HEK293 (cell line): ENCODE results near the gene RTRAF.

Source experiments
- CTCF ChIA-PET: fragments of 350-600 bp; formaldehyde crosslinking; extraction: SDS; loops from one replicate; lab custom pipeline; 2021; ENCODE audit warnings: antibody characterized with exemption; lab: Yijun Ruan, JAX
- POLR2A ChIA-PET: fragments of 300-600 bp; formaldehyde crosslinking; extraction: SDS; loops from one replicate; lab custom pipeline; 2020; ENCODE audit warnings: antibody characterized with exemption, inconsistent platforms; lab: Yijun Ruan, JAX
- H3K27ac ChIP-seq: fragments of 200-500 bp; sonication (Bioruptor generic); 2 replicates; pipeline ENCODE4 v1.5.1; 2014; ENCODE audit warnings: low read depth, low read length, control low read depth, inconsistent platforms; ENCODE audit errors: extremely low read depth
- H3K36me3 ChIP-seq, 2 experiments: fragments of 200-500 bp in 1 of 2; sonication (Bioruptor generic) in 1 of 2; 1 replicate in 1 of 2; 2 replicates in 1 of 2; pipeline ENCODE4 v1.5.1; 2014 to 2017; ENCODE audit warnings: inconsistent platforms in 2 of 2, low read length in 2 of 2; ENCODE audit not compliant: control insufficient read depth in 2 of 2, insufficient read depth in 1 of 2
- H3K4me1 ChIP-seq: fragments of 200-500 bp; sonication (Bioruptor generic); 2 replicates; pipeline ENCODE4 v1.5.1; 2014; ENCODE audit warnings: mild to moderate bottlenecking, low read length, inconsistent platforms; ENCODE audit not compliant: control insufficient read depth, insufficient read depth
- H3K4me3 ChIP-seq: 2 replicates; pipeline ENCODE4 v1.5.1; 2011; ENCODE audit warnings: low read depth, mild to moderate bottlenecking, control low read depth, low read length, moderate library complexity
- H3K9me3 ChIP-seq: fragments of 200-500 bp; sonication (Bioruptor generic); 2 replicates; pipeline ENCODE4 v1.5.1; 2014; ENCODE audit warnings: low read depth, low read length, inconsistent platforms; ENCODE audit not compliant: control insufficient read depth, insufficient read depth
- OVOL3 ChIP-seq: fragments of 450-650 bp; formaldehyde crosslinking; IDR thresholded peaks from 2 replicates; pipeline ENCODE4 v1.5.1; 2016; ENCODE audit warnings: missing biosample characterization, missing genetic modification characterization
- PRDM1 ChIP-seq: fragments of 450-650 bp; formaldehyde crosslinking; IDR thresholded peaks from 2 replicates; pipeline ENCODE4; 2016; ENCODE audit warnings: missing biosample characterization, missing genetic modification characterization
- ZNF473 ChIP-seq: fragments of 450-650 bp; formaldehyde crosslinking; IDR thresholded peaks from 2 replicates; pipeline ENCODE4 v1.5.1; 2017; ENCODE audit warnings: missing biosample characterization, missing genetic modification characterization
- ZNF549 ChIP-seq: fragments of 450-650 bp; IDR thresholded peaks from 2 replicates; pipeline ENCODE4 v1.5.1; 2018; ENCODE audit warnings: missing biosample characterization, missing genetic modification characterization, mild to moderate bottlenecking, inconsistent platforms, moderate library complexity
- ZNF600 ChIP-seq: fragments of 450-650 bp; formaldehyde crosslinking; IDR thresholded peaks from 2 replicates; pipeline ENCODE4 v1.5.1; 2016; ENCODE audit warnings: missing biosample characterization, missing genetic modification characterization
- ZSCAN23 ChIP-seq: fragments of 450-650 bp; formaldehyde crosslinking; IDR thresholded peaks from 2 replicates; pipeline ENCODE4 v1.5.1; 2016; ENCODE audit warnings: missing biosample characterization, missing genetic modification characterization
- TF ChIP-seq, protein P1 (sequence below): fragments of 450-650 bp; formaldehyde crosslinking; IDR thresholded peaks from 2 replicates; pipeline ENCODE4 v1.5.1; 2016; ENCODE audit warnings: missing biosample characterization, missing genetic modification characterization
- TF ChIP-seq, protein P2 (sequence below): fragments of 450-650 bp; formaldehyde crosslinking; conservative IDR thresholded peaks from 2 replicates; pipeline ENCODE4 v1.5.1; 2016; ENCODE audit warnings: low read depth, missing biosample characterization, missing genetic modification characterization
- TF ChIP-seq, protein P3 (sequence below): fragments of 450-650 bp; formaldehyde crosslinking; IDR thresholded peaks from 2 replicates; pipeline ENCODE4 v1.5.1; 2016; ENCODE audit warnings: missing biosample characterization, missing genetic modification characterization
- TF ChIP-seq, protein P4 (sequence below): fragments of 450-650 bp; IDR thresholded peaks from 2 replicates; pipeline ENCODE4 v1.5.1; 2018; ENCODE audit warnings: missing biosample characterization, mild to moderate bottlenecking, missing genetic modification characterization
- TF ChIP-seq, protein P5 (sequence below): fragments of 450-650 bp; formaldehyde crosslinking; IDR thresholded peaks from 2 replicates; pipeline ENCODE4 v1.5.1; 2016; ENCODE audit warnings: missing biosample characterization, missing genetic modification characterization
- TF ChIP-seq, protein P6 (sequence below): fragments of 450-650 bp; formaldehyde crosslinking; IDR thresholded peaks from 2 replicates; pipeline ENCODE4 v1.5.1; 2016; ENCODE audit warnings: missing biosample characterization, missing genetic modification characterization
- TF ChIP-seq, protein P7 (sequence below): fragments of 450-650 bp; formaldehyde crosslinking; IDR thresholded peaks from 2 replicates; pipeline ENCODE4 v1.5.1; 2016; ENCODE audit warnings: missing biosample characterization, missing genetic modification characterization
- TF ChIP-seq, protein P8 (sequence below): fragments of 450-650 bp; formaldehyde crosslinking; IDR thresholded peaks from 2 replicates; pipeline ENCODE4 v1.5.1; 2016; ENCODE audit warnings: missing biosample characterization, missing genetic modification characterization, borderline replicate concordance

The RTRAF gene

DNA sequence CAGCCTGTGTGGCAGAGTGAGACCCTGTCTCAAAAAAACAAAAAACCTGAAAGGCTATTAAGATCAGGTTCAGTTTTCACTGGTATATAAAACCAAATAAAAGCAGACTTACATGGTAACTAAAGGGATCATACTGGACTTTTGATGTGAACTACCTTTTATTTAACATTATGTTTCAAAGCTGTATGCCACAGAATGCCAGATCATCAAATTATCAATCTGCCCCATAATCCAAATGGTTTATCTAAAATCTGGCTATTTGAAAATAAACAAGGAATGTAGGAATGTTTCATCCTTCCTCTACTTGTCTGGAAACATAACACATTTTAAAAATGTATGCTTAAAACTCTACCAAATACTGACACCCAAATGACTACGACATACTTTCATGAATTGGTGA lies 65.3 kb downstream of the RTRAF start (continued):
- TF ChIP-seq, protein P1, sequence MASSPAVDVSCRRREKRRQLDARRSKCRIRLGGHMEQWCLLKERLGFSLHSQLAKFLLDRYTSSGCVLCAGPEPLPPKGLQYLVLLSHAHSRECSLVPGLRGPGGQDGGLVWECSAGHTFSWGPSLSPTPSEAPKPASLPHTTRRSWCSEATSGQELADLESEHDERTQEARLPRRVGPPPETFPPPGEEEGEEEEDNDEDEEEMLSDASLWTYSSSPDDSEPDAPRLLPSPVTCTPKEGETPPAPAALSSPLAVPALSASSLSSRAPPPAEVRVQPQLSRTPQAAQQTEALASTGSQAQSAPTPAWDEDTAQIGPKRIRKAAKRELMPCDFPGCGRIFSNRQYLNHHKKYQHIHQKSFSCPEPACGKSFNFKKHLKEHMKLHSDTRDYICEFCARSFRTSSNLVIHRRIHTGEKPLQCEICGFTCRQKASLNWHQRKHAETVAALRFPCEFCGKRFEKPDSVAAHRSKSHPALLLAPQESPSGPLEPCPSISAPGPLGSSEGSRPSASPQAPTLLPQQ: no peak
- TF ChIP-seq OVOL3 (tag by site-specific recombination) (no peak), ZSCAN23 (tag by site-specific recombination) (no peak)
- TF ChIP-seq, protein P2, sequence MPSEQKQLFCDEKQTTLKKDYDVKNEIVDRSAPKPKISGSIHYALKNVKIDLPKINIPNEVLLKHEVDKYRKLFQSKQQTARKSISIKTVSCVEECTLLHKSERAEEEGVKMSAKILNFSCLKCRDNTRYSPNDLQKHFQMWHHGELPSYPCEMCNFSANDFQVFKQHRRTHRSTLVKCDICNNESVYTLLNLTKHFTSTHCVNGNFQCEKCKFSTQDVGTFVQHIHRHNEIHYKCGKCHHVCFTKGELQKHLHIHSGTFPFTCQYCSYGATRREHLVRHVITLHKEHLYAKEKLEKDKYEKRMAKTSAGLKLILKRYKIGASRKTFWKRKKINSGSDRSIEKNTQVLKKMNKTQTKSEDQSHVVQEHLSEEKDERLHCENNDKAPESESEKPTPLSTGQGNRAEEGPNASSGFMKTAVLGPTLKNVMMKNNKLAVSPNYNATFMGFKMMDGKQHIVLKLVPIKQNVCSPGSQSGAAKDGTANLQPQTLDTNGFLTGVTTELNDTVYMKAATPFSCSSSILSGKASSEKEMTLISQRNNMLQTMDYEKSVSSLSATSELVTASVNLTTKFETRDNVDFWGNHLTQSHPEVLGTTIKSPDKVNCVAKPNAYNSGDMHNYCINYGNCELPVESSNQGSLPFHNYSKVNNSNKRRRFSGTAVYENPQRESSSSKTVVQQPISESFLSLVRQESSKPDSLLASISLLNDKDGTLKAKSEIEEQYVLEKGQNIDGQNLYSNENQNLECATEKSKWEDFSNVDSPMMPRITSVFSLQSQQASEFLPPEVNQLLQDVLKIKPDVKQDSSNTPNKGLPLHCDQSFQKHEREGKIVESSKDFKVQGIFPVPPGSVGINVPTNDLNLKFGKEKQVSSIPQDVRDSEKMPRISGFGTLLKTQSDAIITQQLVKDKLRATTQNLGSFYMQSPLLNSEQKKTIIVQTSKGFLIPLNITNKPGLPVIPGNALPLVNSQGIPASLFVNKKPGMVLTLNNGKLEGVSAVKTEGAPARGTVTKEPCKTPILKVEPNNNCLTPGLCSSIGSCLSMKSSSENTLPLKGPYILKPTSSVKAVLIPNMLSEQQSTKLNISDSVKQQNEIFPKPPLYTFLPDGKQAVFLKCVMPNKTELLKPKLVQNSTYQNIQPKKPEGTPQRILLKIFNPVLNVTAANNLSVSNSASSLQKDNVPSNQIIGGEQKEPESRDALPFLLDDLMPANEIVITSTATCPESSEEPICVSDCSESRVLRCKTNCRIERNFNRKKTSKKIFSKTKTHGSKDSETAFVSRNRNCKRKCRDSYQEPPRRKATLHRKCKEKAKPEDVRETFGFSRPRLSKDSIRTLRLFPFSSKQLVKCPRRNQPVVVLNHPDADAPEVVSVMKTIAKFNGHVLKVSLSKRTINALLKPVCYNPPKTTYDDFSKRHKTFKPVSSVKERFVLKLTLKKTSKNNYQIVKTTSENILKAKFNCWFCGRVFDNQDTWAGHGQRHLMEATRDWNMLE: no peak
- TF ChIP-seq, protein P3, sequence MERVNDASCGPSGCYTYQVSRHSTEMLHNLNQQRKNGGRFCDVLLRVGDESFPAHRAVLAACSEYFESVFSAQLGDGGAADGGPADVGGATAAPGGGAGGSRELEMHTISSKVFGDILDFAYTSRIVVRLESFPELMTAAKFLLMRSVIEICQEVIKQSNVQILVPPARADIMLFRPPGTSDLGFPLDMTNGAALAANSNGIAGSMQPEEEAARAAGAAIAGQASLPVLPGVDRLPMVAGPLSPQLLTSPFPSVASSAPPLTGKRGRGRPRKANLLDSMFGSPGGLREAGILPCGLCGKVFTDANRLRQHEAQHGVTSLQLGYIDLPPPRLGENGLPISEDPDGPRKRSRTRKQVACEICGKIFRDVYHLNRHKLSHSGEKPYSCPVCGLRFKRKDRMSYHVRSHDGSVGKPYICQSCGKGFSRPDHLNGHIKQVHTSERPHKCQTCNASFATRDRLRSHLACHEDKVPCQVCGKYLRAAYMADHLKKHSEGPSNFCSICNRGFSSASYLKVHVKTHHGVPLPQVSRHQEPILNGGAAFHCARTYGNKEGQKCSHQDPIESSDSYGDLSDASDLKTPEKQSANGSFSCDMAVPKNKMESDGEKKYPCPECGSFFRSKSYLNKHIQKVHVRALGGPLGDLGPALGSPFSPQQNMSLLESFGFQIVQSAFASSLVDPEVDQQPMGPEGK (tag by site-specific recombination): no peak

DNA sequence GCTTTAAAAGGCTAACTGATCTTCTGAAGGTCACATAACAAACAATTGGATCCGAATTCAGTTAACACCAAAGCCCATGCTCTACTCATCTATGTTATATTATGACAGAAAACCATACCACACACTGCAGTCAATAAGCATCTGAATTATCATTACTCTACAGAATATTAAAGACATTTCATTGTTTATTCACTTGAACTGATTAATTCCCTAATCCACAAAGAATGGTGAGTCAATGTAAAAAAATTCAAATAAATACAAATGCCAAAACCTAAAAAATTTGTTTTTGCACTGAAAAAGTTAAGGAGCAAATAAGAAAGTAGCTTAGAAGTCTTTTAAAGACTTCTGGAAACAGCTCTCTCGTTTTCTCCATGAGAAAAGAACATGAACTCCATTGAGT lies 65.8 kb downstream of the RTRAF start:
- Histone ChIP-seq H3K36me3 (peaks cover 0 to 8% of the 10 kb centered on the region in 2 experiments; a peak in 1 of 3 replicates), H3K27ac (no peak overlapping the region), H3K4me3 (no peak overlapping the region), H3K9me3 (no peaks in the 10 kb centered on the region), H3K4me1 (no peaks in the 10 kb centered on the region)
- CTCF ChIA-PET: no interaction called here
- POLR2A ChIA-PET: no interaction called here
- TF ChIP-seq ZNF473 (tag by site-specific recombination) (no peak), PRDM1 (tag by site-specific recombination) (no peak), ZNF600 (tag by site-specific recombination) (no peak), ZNF549 (no peak)
- TF ChIP-seq, protein P4, sequence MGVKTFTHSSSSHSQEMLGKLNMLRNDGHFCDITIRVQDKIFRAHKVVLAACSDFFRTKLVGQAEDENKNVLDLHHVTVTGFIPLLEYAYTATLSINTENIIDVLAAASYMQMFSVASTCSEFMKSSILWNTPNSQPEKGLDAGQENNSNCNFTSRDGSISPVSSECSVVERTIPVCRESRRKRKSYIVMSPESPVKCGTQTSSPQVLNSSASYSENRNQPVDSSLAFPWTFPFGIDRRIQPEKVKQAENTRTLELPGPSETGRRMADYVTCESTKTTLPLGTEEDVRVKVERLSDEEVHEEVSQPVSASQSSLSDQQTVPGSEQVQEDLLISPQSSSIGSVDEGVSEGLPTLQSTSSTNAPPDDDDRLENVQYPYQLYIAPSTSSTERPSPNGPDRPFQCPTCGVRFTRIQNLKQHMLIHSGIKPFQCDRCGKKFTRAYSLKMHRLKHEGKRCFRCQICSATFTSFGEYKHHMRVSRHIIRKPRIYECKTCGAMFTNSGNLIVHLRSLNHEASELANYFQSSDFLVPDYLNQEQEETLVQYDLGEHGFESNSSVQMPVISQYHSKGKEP (tag by site-specific recombination): no peak
- TF ChIP-seq, protein P5, sequence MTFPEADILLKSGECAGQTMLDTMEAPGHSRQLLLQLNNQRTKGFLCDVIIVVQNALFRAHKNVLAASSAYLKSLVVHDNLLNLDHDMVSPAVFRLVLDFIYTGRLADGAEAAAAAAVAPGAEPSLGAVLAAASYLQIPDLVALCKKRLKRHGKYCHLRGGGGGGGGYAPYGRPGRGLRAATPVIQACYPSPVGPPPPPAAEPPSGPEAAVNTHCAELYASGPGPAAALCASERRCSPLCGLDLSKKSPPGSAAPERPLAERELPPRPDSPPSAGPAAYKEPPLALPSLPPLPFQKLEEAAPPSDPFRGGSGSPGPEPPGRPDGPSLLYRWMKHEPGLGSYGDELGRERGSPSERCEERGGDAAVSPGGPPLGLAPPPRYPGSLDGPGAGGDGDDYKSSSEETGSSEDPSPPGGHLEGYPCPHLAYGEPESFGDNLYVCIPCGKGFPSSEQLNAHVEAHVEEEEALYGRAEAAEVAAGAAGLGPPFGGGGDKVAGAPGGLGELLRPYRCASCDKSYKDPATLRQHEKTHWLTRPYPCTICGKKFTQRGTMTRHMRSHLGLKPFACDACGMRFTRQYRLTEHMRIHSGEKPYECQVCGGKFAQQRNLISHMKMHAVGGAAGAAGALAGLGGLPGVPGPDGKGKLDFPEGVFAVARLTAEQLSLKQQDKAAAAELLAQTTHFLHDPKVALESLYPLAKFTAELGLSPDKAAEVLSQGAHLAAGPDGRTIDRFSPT (tag by site-specific recombination): no peak
- TF ChIP-seq, protein P6, sequence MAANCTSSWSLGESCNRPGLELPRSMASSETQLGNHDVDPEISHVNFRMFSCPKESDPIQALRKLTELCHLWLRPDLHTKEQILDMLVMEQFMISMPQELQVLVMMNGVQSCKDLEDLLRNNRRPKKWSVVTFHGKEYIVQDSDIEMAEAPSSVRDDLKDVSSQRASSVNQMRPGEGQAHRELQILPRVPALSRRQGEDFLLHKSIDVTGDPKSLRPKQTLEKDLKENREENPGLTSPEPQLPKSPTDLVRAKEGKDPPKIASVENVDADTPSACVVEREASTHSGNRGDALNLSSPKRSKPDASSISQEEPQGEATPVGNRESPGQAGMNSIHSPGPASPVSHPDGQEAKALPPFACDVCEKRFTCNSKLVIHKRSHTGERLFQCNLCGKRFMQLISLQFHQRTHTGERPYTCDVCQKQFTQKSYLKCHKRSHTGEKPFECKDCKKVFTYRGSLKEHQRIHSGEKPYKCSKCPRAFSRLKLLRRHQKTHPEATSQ (tag by site-specific recombination): no peak
- TF ChIP-seq, protein P7, sequence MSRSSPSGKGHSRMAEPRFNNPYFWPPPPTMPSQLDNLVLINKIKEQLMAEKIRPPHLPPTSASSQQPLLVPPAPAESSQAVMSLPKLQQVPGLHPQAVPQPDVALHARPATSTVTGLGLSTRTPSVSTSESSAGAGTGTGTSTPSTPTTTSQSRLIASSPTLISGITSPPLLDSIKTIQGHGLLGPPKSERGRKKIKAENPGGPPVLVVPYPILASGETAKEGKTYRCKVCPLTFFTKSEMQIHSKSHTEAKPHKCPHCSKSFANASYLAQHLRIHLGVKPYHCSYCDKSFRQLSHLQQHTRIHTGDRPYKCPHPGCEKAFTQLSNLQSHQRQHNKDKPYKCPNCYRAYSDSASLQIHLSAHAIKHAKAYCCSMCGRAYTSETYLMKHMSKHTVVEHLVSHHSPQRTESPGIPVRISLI (tag by site-specific recombination): no peak
- TF ChIP-seq, protein P8, sequence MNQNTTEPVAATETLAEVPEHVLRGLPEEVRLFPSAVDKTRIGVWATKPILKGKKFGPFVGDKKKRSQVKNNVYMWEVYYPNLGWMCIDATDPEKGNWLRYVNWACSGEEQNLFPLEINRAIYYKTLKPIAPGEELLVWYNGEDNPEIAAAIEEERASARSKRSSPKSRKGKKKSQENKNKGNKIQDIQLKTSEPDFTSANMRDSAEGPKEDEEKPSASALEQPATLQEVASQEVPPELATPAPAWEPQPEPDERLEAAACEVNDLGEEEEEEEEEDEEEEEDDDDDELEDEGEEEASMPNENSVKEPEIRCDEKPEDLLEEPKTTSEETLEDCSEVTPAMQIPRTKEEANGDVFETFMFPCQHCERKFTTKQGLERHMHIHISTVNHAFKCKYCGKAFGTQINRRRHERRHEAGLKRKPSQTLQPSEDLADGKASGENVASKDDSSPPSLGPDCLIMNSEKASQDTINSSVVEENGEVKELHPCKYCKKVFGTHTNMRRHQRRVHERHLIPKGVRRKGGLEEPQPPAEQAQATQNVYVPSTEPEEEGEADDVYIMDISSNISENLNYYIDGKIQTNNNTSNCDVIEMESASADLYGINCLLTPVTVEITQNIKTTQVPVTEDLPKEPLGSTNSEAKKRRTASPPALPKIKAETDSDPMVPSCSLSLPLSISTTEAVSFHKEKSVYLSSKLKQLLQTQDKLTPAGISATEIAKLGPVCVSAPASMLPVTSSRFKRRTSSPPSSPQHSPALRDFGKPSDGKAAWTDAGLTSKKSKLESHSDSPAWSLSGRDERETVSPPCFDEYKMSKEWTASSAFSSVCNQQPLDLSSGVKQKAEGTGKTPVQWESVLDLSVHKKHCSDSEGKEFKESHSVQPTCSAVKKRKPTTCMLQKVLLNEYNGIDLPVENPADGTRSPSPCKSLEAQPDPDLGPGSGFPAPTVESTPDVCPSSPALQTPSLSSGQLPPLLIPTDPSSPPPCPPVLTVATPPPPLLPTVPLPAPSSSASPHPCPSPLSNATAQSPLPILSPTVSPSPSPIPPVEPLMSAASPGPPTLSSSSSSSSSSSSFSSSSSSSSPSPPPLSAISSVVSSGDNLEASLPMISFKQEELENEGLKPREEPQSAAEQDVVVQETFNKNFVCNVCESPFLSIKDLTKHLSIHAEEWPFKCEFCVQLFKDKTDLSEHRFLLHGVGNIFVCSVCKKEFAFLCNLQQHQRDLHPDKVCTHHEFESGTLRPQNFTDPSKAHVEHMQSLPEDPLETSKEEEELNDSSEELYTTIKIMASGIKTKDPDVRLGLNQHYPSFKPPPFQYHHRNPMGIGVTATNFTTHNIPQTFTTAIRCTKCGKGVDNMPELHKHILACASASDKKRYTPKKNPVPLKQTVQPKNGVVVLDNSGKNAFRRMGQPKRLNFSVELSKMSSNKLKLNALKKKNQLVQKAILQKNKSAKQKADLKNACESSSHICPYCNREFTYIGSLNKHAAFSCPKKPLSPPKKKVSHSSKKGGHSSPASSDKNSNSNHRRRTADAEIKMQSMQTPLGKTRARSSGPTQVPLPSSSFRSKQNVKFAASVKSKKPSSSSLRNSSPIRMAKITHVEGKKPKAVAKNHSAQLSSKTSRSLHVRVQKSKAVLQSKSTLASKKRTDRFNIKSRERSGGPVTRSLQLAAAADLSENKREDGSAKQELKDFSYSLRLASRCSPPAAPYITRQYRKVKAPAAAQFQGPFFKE (tag by site-specific recombination): no peak
